ENCODE results near the gene IL21. TPM values are rescaled to one million over a fixed set of nuclear protein-coding genes. Genes with fewer than 3 reads are reported as not detected.

Gene IL21
- total RNA-seq, 1 donor from 2014 or later: not detected

- no peaks in the 10 kb centered on the region for H3K36me3 ChIP-seq (ENCODE audit: insufficient read depth, low read length)
- H3K27ac Mint-ChIP-seq (ENCODE audit: unreplicated experiment): no peak overlapping the region
- no peak for TF ChIP-seq EZH2 (IDR thresholded peaks at IDR 0.05; ENCODE audit: insufficient read depth, low read length)
- no peak for TF ChIP-seq CTCF (IDR thresholded peaks at IDR 0.05; ENCODE audit: insufficient read depth, low read depth, low read length)
- H3K9me3 ChIP-seq (ENCODE audit: insufficient read depth, low read depth, low read length): no peaks in the 10 kb centered on the region
- H3K27ac ChIP-seq (ENCODE audit: low read depth, low read length): no peak overlapping the region
- H3K4me1 ChIP-seq (ENCODE audit: insufficient read depth, low read length): no peaks in the 10 kb centered on the region
- H3K36me3 Mint-ChIP-seq (ENCODE audit: low read depth, unreplicated experiment): no peaks in the 10 kb centered on the region
- H3K4me3 ChIP-seq (ENCODE audit: insufficient read depth, low read depth, low read length): no peak overlapping the region
- DNase-seq (ENCODE audit: low read depth) (no peak), FAIRE-seq (no peak)
- H3K4me2 ChIP-seq (ENCODE audit: low read length): no peak overlapping the region
- H3K27me3 ChIP-seq (ENCODE audit: insufficient read depth, low read length): no peaks in the 10 kb centered on the region
- no peak overlapping the region for H2AFZ ChIP-seq (ENCODE audit: low read depth, low read length)
- no peak overlapping the region for H3K9ac ChIP-seq (ENCODE audit: low read length)
- no peaks in the 10 kb centered on the region for H3K4me1 Mint-ChIP-seq (ENCODE audit: low read depth, unreplicated experiment)
- H3K4me3 Mint-ChIP-seq (ENCODE audit: unreplicated experiment): no peak overlapping the region
- H3K9me3 Mint-ChIP-seq (ENCODE audit: unreplicated experiment): peaks cover 1% of the 10 kb centered on the region
- no peaks in the 10 kb centered on the region for H3K79me2 ChIP-seq (ENCODE audit: insufficient read depth, low read length)
- H4K20me1 ChIP-seq (ENCODE audit: insufficient read depth, low read length): no peaks in the 10 kb centered on the region
- H3K27me3 Mint-ChIP-seq (ENCODE audit: low read depth, unreplicated experiment): no peaks in the 10 kb centered on the region
These were observed 18.3 kb upstream of the IL21 start for GRCh38 chr4:122639181-122639580.

- FAIRE-seq (no peak), DNase-seq (ENCODE audit: low read depth) (no peak)
- no peak overlapping the region for H2AFZ ChIP-seq (ENCODE audit: low read depth, low read length)
- Mint-ChIP-seq H3K27ac (ENCODE audit: unreplicated experiment) (no peak overlapping the region), H3K27me3 (ENCODE audit: low read depth, unreplicated experiment) (no peaks in the 10 kb centered on the region), H3K9me3 (ENCODE audit: unreplicated experiment) (no peaks in the 10 kb centered on the region), H3K4me3 (ENCODE audit: unreplicated experiment) (no peak overlapping the region), H3K4me1 (ENCODE audit: low read depth, unreplicated experiment) (no peaks in the 10 kb centered on the region), H3K36me3 (ENCODE audit: low read depth, unreplicated experiment) (no peaks in the 10 kb centered on the region)
- no peak overlapping the region for H3K27ac ChIP-seq (ENCODE audit: low read depth, low read length)
- no peaks in the 10 kb centered on the region for H3K36me3 ChIP-seq (ENCODE audit: insufficient read depth, low read length)
- H3K79me2 ChIP-seq (ENCODE audit: insufficient read depth, low read length): no peaks in the 10 kb centered on the region
- H3K27me3 ChIP-seq (ENCODE audit: insufficient read depth, low read length): no peaks in the 10 kb centered on the region
- no peaks in the 10 kb centered on the region for H3K4me1 ChIP-seq (ENCODE audit: insufficient read depth, low read length)
- H3K9me3 ChIP-seq (ENCODE audit: insufficient read depth, low read depth, low read length): no peaks in the 10 kb centered on the region
- TF ChIP-seq EZH2 (IDR thresholded peaks at IDR 0.05; ENCODE audit: insufficient read depth, low read length): no peak
- TF ChIP-seq CTCF (IDR thresholded peaks at IDR 0.05; ENCODE audit: insufficient read depth, low read depth, low read length): no peak
- no peaks in the 10 kb centered on the region for H4K20me1 ChIP-seq (ENCODE audit: insufficient read depth, low read length)
- no peak overlapping the region for H3K4me2 ChIP-seq (ENCODE audit: low read length)
- no peak overlapping the region for H3K4me3 ChIP-seq (ENCODE audit: insufficient read depth, low read depth, low read length)
- no peak overlapping the region for H3K9ac ChIP-seq (ENCODE audit: low read length)
These were observed 15.8 kb upstream of the IL21 start for GRCh38 chr4:122636697-122637096.

GRCh38 chr4:122635205-122635604, 14.3 kb upstream of the IL21 start:
- FAIRE-seq (no peak), DNase-seq (ENCODE audit: low read depth) (no peak)
- Mint-ChIP-seq H3K4me1 (ENCODE audit: low read depth, unreplicated experiment) (no peaks in the 10 kb centered on the region), H3K27me3 (ENCODE audit: low read depth, unreplicated experiment) (no peaks in the 10 kb centered on the region), H3K9me3 (ENCODE audit: unreplicated experiment) (peaks cover 2% of the 10 kb centered on the region), H3K36me3 (ENCODE audit: low read depth, unreplicated experiment) (no peaks in the 10 kb centered on the region), H3K27ac (ENCODE audit: unreplicated experiment) (no peak overlapping the region), H3K4me3 (ENCODE audit: unreplicated experiment) (no peak overlapping the region)
- no peaks in the 10 kb centered on the region for H3K27me3 ChIP-seq (ENCODE audit: insufficient read depth, low read length)
- no peaks in the 10 kb centered on the region for H3K79me2 ChIP-seq (ENCODE audit: insufficient read depth, low read length)
- H3K4me1 ChIP-seq (ENCODE audit: insufficient read depth, low read length): no peaks in the 10 kb centered on the region
- no peak overlapping the region for H3K4me3 ChIP-seq (ENCODE audit: insufficient read depth, low read depth, low read length)
- H3K9me3 ChIP-seq (ENCODE audit: insufficient read depth, low read depth, low read length): no peaks in the 10 kb centered on the region
- no peak overlapping the region for H2AFZ ChIP-seq (ENCODE audit: low read depth, low read length)
- H4K20me1 ChIP-seq (ENCODE audit: insufficient read depth, low read length): no peaks in the 10 kb centered on the region
- H3K4me2 ChIP-seq (ENCODE audit: low read length): no peak overlapping the region
- TF ChIP-seq EZH2 (IDR thresholded peaks at IDR 0.05; ENCODE audit: insufficient read depth, low read length) (no peak), CTCF (IDR thresholded peaks at IDR 0.05; ENCODE audit: insufficient read depth, low read depth, low read length) (no peak)
- H3K9ac ChIP-seq (ENCODE audit: low read length): no peak overlapping the region
- H3K27ac ChIP-seq (ENCODE audit: low read depth, low read length): no peak overlapping the region
- no peaks in the 10 kb centered on the region for H3K36me3 ChIP-seq (ENCODE audit: insufficient read depth, low read length)
